HepG2 (cell line): ENCODE data around the gene SDK2. TPM values are rescaled to one million over a fixed set of nuclear protein-coding genes. Genes with fewer than 3 reads are reported as not detected.

Experiments used
- AKNA ChIP-seq: sonication (generic); formaldehyde crosslinking; IDR thresholded peaks from 2 replicates; pipeline ENCODE4 v1.4.0; 2020; ENCODE audit warnings: missing genetic modification reagents, borderline replicate concordance
- ARID4A ChIP-seq: sonication (generic); formaldehyde crosslinking; IDR thresholded peaks from 2 replicates; pipeline ENCODE4 v1.5.0; 2020; ENCODE audit warnings: mild to moderate bottlenecking, missing genetic modification reagents, borderline replicate concordance
- MAFK ChIP-seq, 2 experiments: IDR thresholded peaks in 1 of 2; conservative IDR thresholded peaks in 1 of 2; 2 replicates each; pipeline ENCODE4 v1.6.1; 2011; ENCODE audit warnings: improper control_type of control experiment in 2 of 2, low read length in 2 of 2
- ZIK1 ChIP-seq: sonication (generic); formaldehyde crosslinking; IDR thresholded peaks from 2 replicates; pipeline ENCODE4 v1.5.0; 2020; ENCODE audit warnings: mild to moderate bottlenecking, low read depth, missing genetic modification reagents, borderline replicate concordance
- ZNF761 ChIP-seq: sonication (generic); formaldehyde crosslinking; conservative IDR thresholded peaks from 2 replicates; pipeline ENCODE4 v1.4.0; 2020; ENCODE audit warnings: mild to moderate bottlenecking, missing genetic modification reagents
- polyA plus RNA-seq, 8 experiments: library from polyadenylated mRNA; depleted of rRNA in 3 of 8; stranded (reverse) in 7 of 8; unstranded in 1 of 8; fragments of >200 nt; fragmentation: Illumina TruSeq in 4 of 8; extraction: Trizol in 4 of 8; gene quantifications; 2 replicates each; pipeline versions ENCODE4 v1.2.1 to v1.2.3, GENCODE V29; 2011 to 2016; ENCODE audit warnings: low read depth in 4 of 8, missing spikeins in 1 of 8, mixed read lengths in 1 of 8; ENCODE audit not compliant: insufficient read depth in 1 of 8
- total RNA-seq, 5 experiments: library from RNA; depleted of rRNA; stranded (reverse); fragments of >200 nt; fragmentation: Illumina TruSeq; extraction: Trizol; gene quantifications; 2 replicates each; pipeline ENCODE4 v1.2.3, GENCODE V29; 2016; ENCODE audit warnings: low read depth in 1 of 5

SDK2 gene
- total and polyA plus RNA-seq, 2 of the 13 experiments (the other 11 are each of a cell fraction or from before 2014, with no cell fraction given), result not detected

GRCh38 chr17:73562896-73563295, 81.3 kb downstream of the SDK2 start (continued):
- no peak for TF ChIP-seq AKNA (CRISPR knock-in tag)
- no peak for TF ChIP-seq ARID4A (CRISPR knock-in tag)
- no peak for TF ChIP-seq ZIK1
- no peak for TF ChIP-seq ZNF761 (CRISPR knock-in tag)
- TF ChIP-seq MAFK (conservative IDR thresholded peaks at IDR 0.05 in 1 of 2, IDR thresholded peaks at IDR 0.05 in 1 of 2; ENCODE audit: low read length in 2 of 2), result no peak
